Pancreas (tissue), 10 donors: ENCODE measurements around the gene BST1. TPM values are rescaled to one million over a fixed set of nuclear protein-coding genes. Genes with fewer than 3 reads are reported as not detected.

Source experiments
- ATAC-seq, 4 donors: fragments of 200-7000 bp; cut with Tn5 transposase; one replicate each; pipeline versions ENCODE4 v1.8.0 to v1.9.1; 2020; ENCODE audit warnings: mild to moderate bottlenecking in 4 of 4, moderate library complexity in 4 of 4
- DNase-seq, 6 donors: peaks; one replicate each; pipeline ENCODE4 v3.0.0-alpha.2; 2020
- FAIRE-seq: peaks from 2 replicates; lab custom pipeline; 2012; peaks lifted over from hg19 to GRCh38; lab: Jason Lieb, UNC
- H3K27ac ChIP-seq, 4 donors: fragments of 200-600 bp; sonication (generic); 1 replicate in 3 of 4; 2 replicates in 1 of 4; pipeline versions ENCODE4 v1.5.0 to v1.8.0; 2020
- H3K27me3 ChIP-seq, 4 donors: fragments of 200-600 bp; one replicate each; pipeline ENCODE4 v1.8.0; 2021
- H3K36me3 ChIP-seq, 3 donors: fragments of 200-600 bp; sonication (generic) in 1 of 3; one replicate each; pipeline versions ENCODE4 v1.5.0 to v1.8.0; 2020 to 2021
- H3K4me1 ChIP-seq, 3 donors: fragments of 200-600 bp; one replicate each; pipeline ENCODE4 v1.8.0; 2021
- H3K4me3 ChIP-seq, 4 donors: fragments of 200-600 bp; sonication (generic) in 2 of 4; one replicate each; pipeline versions ENCODE4 v1.5.0 to v1.8.0; 2020 to 2021
- H3K9me3 ChIP-seq, 4 donors: fragments of 200-600 bp; one replicate each; pipeline ENCODE4 v1.8.0; 2021
- WGBS, 2 donors: extraction: QIAGEN DNeasy Blood & Tissue Kit; methylation state at CpG; one replicate each; pipeline ENCODE4 v1.1.7; 2013; 5-methylcytosine and 5-hydroxymethylcytosine counted together
- intact Hi-C, 3 donors: fragments of 100-400 bp; cut with DNase I; formaldehyde crosslinking; loops; one replicate each; pipeline versions ENCODE4 v1.11.1 to v1.14.2; 2022
- polyA plus RNA-seq, 2 donors: library from polyadenylated mRNA; stranded (reverse); fragments of 200-250 nt; gene quantifications; one replicate each; pipeline ENCODE4 v1.2.3, GENCODE V29; 2013
- total RNA-seq, 6 donors: library from RNA; stranded (reverse); fragmentation: NEBNext Ultra II Directional in 4 of 6; extraction: Animal tissue kit (Norgen Biotek cat#: 25700) in 4 of 6; gene quantifications; one replicate each; pipeline versions ENCODE4 v1.2.1 to v1.2.4, GENCODE V29; 2021 to 2023
- TF ChIP-seq, protein P1 (sequence below), 4 donors: fragments of 200-600 bp; sonication (generic) in 3 of 4; IDR thresholded peaks; one replicate each; pipeline versions ENCODE4 v1.5.0 to v1.8.0; 2021; ENCODE audit warnings: antibody characterized with exemption in 4 of 4
- donor health status: healthy with polysubstance abuse.
- donor health status: DM: no; HTN: no; CAD: no; lungs with moderate emphysema.
- donor health status: DM: no; HTN: no; CAD: no.
- donor health status: control.
- donor health status: control.
- donor health status: Bipolar disorder and iron deficiency.
- donor health status: DM: yes; HTN: yes; CAD: no.
- donor health status: DM: no; HTN: no; CAD: no.
- donor health status: DM: no; HTN: no; CAD: no.
- donor health status: DM: yes; HTN: yes; CAD: no.

Gene BST1
- total and polyA plus RNA-seq, 8 donors, result 0.24 to 2.8 (median 0.49) TPM

- intact Hi-C loops, result no loop called here
- TF ChIP-seq, protein P1, sequence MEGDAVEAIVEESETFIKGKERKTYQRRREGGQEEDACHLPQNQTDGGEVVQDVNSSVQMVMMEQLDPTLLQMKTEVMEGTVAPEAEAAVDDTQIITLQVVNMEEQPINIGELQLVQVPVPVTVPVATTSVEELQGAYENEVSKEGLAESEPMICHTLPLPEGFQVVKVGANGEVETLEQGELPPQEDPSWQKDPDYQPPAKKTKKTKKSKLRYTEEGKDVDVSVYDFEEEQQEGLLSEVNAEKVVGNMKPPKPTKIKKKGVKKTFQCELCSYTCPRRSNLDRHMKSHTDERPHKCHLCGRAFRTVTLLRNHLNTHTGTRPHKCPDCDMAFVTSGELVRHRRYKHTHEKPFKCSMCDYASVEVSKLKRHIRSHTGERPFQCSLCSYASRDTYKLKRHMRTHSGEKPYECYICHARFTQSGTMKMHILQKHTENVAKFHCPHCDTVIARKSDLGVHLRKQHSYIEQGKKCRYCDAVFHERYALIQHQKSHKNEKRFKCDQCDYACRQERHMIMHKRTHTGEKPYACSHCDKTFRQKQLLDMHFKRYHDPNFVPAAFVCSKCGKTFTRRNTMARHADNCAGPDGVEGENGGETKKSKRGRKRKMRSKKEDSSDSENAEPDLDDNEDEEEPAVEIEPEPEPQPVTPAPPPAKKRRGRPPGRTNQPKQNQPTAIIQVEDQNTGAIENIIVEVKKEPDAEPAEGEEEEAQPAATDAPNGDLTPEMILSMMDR (IDR thresholded peaks at IDR 0.05), result no peak
- Histone ChIP-seq H3K4me3 (peak overlapping the region in 1 of 4 donors; percentile 62), H3K27me3 (no peaks in the 10 kb centered on the region), H3K4me1 (peaks cover 0 to 6% (median 0%) of the 10 kb centered on the region in 3 donors), H3K27ac (no peak overlapping the region), H3K9me3 (no peaks in the 10 kb centered on the region), H3K36me3 (no peaks in the 10 kb centered on the region)
- no peak for ATAC-seq
- 73 to 78% methylated on average over 1 of the region's 1 CpG for whole genome bisulfite sequencing, 2 donors
- no peak for DNase-seq
- FAIRE-seq, result no peak
These were observed 76.9 kb downstream of the BST1 start for GRCh38 chr4:15779809-15780208.

GRCh38 chr4:15781427-15782095, 78.7 kb downstream of the BST1 start:
- FAIRE-seq (no peak), ATAC-seq (no peak), DNase-seq (no peak)
- Histone ChIP-seq H3K9me3 (no peaks in the 10 kb centered on the region), H3K27ac (no peak overlapping the region), H3K4me3 (no peak overlapping the region), H3K27me3 (no peaks in the 10 kb centered on the region), H3K4me1 (peaks cover 0 to 6% (median 0%) of the 10 kb centered on the region in 3 donors), H3K36me3 (no peaks in the 10 kb centered on the region)
- intact Hi-C loops, result no loop called here
- WGBS, 2 donors, result 67 to 76% methylated on average over 6 of the region's 6 CpGs
- TF ChIP-seq, protein P1 (IDR thresholded peaks at IDR 0.05), result no peak

Other genes starting within 250 kb of the BST1 start
- gene CC2D2A, start 233.2 kb upstream of the BST1 start, total RNA-seq, result 1 to 10 TPM; 1.9 to 7.7 (median 3.5) TPM
- 1 to 10 TPM; 4.1 to 6.2 TPM for gene CC2D2A, start 233.2 kb upstream of the BST1 start, polyA plus RNA-seq
- gene FBXL5, start 47.7 kb upstream of the BST1 start, total RNA-seq, result 10 to 100 TPM; 26.5 to 36.4 (median 31.9) TPM
- gene FBXL5, start 47.7 kb upstream of the BST1 start, polyA plus RNA-seq, result 10 to 100 TPM; 17.6 to 39.2 TPM
- 10 to 100 TPM in 5 of 6 donors, 1 to 10 TPM in 1; 8.6 to 19.3 (median 13.9) TPM for gene FAM200B, start 21.2 kb upstream of the BST1 start, total RNA-seq
- gene FAM200B, start 21.2 kb upstream of the BST1 start, polyA plus RNA-seq, result 10 to 100 TPM; 24.8 to 36.0 TPM
- gene CD38, start 75.3 kb downstream of the BST1 start, total RNA-seq, result 1 to 10 TPM in 1 of 6 donors, under 1 TPM in 5; 0.12 to 1.6 (median 0.44) TPM
- gene CD38, start 75.3 kb downstream of the BST1 start, polyA plus RNA-seq, result under 1 TPM; 0.23 to 0.56 TPM
- under 1 TPM in 3 of 6 donors, not detected in 3; 0.09 to 0.24 (median 0.12) TPM for gene FGFBP1, start 235.7 kb downstream of the BST1 start, total RNA-seq
- under 1 TPM; 0.11 to 0.26 TPM for gene FGFBP1, start 235.7 kb downstream of the BST1 start, polyA plus RNA-seq